Measurements from ENCODE around the gene NTHL1.

NTHL1 gene

DNA sequence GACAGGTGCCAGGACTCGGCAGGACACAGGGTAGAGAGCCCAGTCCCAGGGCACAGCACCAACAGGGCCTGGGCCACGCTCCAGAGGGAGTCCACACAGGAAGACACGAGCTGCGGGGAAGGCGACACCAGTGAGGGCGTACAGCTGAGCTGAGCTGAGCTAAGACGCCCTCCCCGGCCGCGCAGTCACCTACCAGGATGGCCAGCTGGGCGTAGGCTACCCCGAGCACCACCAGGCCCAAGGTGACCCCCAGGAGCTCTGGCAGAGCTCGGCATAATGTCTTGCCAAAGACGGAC lies 42.8 kb upstream of the NTHL1 start:
- Histone ChIP-seq H3K79me2 (ENCODE audit: control insufficient read depth, insufficient read depth, low read length, unreplicated experiment) (no peaks in the 10 kb centered on the region), H3K36me3 (ENCODE audit: insufficient read depth, low read length) (peaks cover 21% of the 10 kb centered on the region; the same call in 1 of the 2 replicates), H3K27me3 (ENCODE audit: insufficient read depth, low read length) (no peaks in the 10 kb centered on the region), H3K27ac (ENCODE audit: low read depth, low read length) (no peak overlapping the region), H2AFZ (ENCODE audit: low read length, unreplicated experiment) (no peak overlapping the region), H3K4me1 (ENCODE audit: control insufficient read depth, insufficient read depth, low read length, unreplicated experiment) (peaks cover under 1% of the 10 kb centered on the region), H3K4me3 (ENCODE audit: low read depth, low read length) (no peak overlapping the region)

GRCh38 chr16:2089706-2090480 lies 42.3 kb upstream of the NTHL1 start:
- H3K79me2 ChIP-seq (ENCODE audit: control insufficient read depth, insufficient read depth, low read length, unreplicated experiment), result no peaks in the 10 kb centered on the region
- H3K27me3 ChIP-seq (ENCODE audit: insufficient read depth, low read length), result no peaks in the 10 kb centered on the region
- H3K4me1 ChIP-seq (ENCODE audit: control insufficient read depth, insufficient read depth, low read length, unreplicated experiment), result no peaks in the 10 kb centered on the region
- no peak overlapping the region for H3K4me3 ChIP-seq (ENCODE audit: low read depth, low read length)
- H3K36me3 ChIP-seq (ENCODE audit: insufficient read depth, low read length), result peaks cover 21% of the 10 kb centered on the region; the same call in 1 of the 2 replicates
- H3K27ac ChIP-seq (ENCODE audit: low read depth, low read length), result no peak overlapping the region
- no peak overlapping the region for H2AFZ ChIP-seq (ENCODE audit: low read length, unreplicated experiment)

DNA sequence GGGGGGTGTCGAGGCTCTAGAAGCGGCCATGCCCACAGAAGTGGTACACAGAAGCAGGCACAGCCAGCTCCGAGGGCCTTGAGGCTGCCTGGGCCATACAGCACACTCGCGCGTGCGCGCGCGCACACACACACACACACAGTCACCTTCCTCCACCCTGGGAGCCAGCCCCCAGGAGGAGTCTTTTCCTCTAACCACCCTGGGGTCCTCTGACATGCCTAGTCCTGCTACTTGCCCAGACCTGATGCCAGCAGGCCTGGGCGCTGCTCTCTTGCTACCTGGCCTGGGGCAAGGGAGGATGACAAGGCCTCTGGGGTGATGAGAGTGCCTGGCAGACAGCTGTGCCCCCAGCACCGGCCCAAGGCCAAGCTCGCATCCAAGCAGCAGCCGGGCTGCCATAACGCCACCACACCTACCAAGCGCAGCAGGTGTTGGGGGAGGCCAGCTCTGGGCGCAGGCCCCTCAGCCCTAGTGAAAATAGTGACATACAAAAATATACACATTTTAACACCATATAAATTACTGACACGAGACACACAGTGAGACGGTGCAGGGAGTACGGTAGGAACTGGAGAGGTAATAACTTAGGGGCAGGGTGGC lies 41.2 kb upstream of the NTHL1 start:
- Histone ChIP-seq H3K36me3 (ENCODE audit: insufficient read depth, low read length) (peaks cover 21% of the 10 kb centered on the region; the same call in 1 of the 2 replicates), H3K27me3 (ENCODE audit: insufficient read depth, low read length) (no peaks in the 10 kb centered on the region), H2AFZ (ENCODE audit: low read length, unreplicated experiment) (no peak overlapping the region), H3K4me3 (ENCODE audit: low read depth, low read length) (no peak overlapping the region), H3K4me1 (ENCODE audit: control insufficient read depth, insufficient read depth, low read length, unreplicated experiment) (no peaks in the 10 kb centered on the region), H3K79me2 (ENCODE audit: control insufficient read depth, insufficient read depth, low read length, unreplicated experiment) (no peaks in the 10 kb centered on the region), H3K27ac (ENCODE audit: low read depth, low read length) (no peak overlapping the region)

DNA sequence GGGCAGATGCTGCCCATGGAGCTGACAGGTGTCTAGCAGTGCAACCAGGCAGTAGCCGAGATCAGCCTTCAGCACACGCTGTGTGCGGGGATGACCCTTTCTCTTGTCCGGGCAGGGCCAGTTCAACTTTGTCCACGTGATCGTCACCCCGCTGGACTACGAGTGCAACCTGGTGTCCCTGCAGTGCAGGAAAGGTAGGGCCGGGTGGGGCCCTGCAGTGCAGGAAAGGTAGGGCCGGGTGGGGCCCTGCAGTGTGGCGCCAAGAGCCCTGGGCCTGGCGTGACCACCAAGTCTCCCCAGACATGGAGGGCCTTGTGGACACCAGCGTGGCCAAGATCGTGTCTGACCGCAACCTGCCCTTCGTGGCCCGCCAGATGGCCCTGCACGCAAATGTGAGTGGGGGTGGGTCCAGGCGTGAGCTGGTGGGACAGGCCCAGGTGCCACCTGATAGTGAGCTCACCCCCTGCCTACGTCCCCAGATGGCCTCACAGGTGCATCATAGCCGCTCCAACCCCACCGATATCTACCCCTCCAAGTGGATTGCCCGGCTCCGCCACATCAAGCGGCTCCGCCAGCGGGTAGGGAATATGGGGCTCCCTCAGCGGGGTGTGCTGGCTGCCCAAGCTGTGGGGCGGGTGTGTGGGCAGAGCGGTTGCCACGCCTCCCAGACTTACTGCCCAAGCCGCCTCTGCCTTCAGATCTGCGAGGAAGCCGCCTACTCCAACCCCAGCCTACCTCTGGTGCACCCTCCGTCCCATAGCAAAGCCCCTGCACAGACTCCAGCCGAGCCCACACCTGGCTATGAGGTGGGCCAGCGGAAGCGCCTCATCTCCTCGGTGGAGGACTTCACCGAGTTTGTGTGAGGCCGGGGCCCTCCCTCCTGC lies 40.4 kb upstream of the NTHL1 start:
- Histone ChIP-seq H3K27me3 (ENCODE audit: insufficient read depth, low read length) (no peaks in the 10 kb centered on the region), H3K79me2 (ENCODE audit: control insufficient read depth, insufficient read depth, low read length, unreplicated experiment) (no peaks in the 10 kb centered on the region), H3K36me3 (ENCODE audit: insufficient read depth, low read length) (peaks cover 21% of the 10 kb centered on the region; the same call in 1 of the 2 replicates), H3K4me1 (ENCODE audit: control insufficient read depth, insufficient read depth, low read length, unreplicated experiment) (no peaks in the 10 kb centered on the region), H3K27ac (ENCODE audit: low read depth, low read length) (no peak overlapping the region), H3K4me3 (ENCODE audit: low read depth, low read length) (no peak overlapping the region), H2AFZ (ENCODE audit: low read length, unreplicated experiment) (no peak overlapping the region)

- H3K27me3 ChIP-seq (ENCODE audit: insufficient read depth, low read length), result no peaks in the 10 kb centered on the region
- H3K27ac ChIP-seq (ENCODE audit: low read depth, low read length), result no peak overlapping the region
- no peak overlapping the region for H2AFZ ChIP-seq (ENCODE audit: low read length, unreplicated experiment)
- peaks cover 16% of the 10 kb centered on the region; the same call in 1 of the 2 replicates for H3K36me3 ChIP-seq (ENCODE audit: insufficient read depth, low read length)
- no peak overlapping the region for H3K4me3 ChIP-seq (ENCODE audit: low read depth, low read length)
- no peaks in the 10 kb centered on the region for H3K79me2 ChIP-seq (ENCODE audit: control insufficient read depth, insufficient read depth, low read length, unreplicated experiment)
- H3K4me1 ChIP-seq (ENCODE audit: control insufficient read depth, insufficient read depth, low read length, unreplicated experiment), result no peaks in the 10 kb centered on the region
These were observed 39.4 kb upstream of the NTHL1 start for GRCh38 chr16:2086812-2087747.

DNA sequence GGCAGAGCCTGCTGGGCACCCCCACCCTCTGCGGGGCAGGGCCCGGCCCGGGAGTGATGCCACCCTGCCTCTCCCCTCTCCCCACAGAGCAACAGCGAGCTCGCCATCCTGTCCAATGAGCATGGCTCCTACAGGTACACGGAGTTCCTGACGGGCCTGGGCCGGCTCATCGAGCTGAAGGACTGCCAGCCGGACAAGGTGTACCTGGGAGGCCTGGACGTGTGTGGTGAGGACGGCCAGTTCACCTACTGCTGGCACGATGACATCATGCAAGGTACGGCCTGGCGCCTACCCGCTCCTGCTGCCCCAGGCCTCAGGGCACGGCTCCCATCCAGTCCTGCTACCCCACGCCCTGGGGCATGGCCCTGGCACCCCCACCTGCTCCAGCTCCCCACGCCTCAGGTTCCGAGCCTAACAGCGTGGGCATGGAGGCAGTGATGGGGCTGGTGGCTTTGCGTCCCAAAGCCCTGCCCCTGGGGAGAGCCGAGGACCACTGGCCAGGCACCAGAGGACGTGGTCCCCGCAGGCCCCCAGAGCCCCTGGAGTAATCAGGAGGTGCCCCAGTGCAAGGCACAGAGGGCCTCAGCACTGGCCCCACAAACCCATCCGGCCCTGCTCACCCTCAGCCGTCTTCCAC lies 38.6 kb upstream of the NTHL1 start:
- no peaks in the 10 kb centered on the region for H3K4me1 ChIP-seq (ENCODE audit: control insufficient read depth, insufficient read depth, low read length, unreplicated experiment)
- peaks cover 9% of the 10 kb centered on the region; the same call in 1 of the 2 replicates for H3K36me3 ChIP-seq (ENCODE audit: insufficient read depth, low read length)
- no peaks in the 10 kb centered on the region for H3K27me3 ChIP-seq (ENCODE audit: insufficient read depth, low read length)
- no peak overlapping the region for H2AFZ ChIP-seq (ENCODE audit: low read length, unreplicated experiment)
- H3K4me3 ChIP-seq (ENCODE audit: low read depth, low read length), result no peak overlapping the region
- H3K79me2 ChIP-seq (ENCODE audit: control insufficient read depth, insufficient read depth, low read length, unreplicated experiment), result no peaks in the 10 kb centered on the region
- no peak overlapping the region for H3K27ac ChIP-seq (ENCODE audit: low read depth, low read length)

- H2AFZ ChIP-seq (ENCODE audit: low read length, unreplicated experiment), result no peak overlapping the region
- H3K4me1 ChIP-seq (ENCODE audit: control insufficient read depth, insufficient read depth, low read length, unreplicated experiment), result no peaks in the 10 kb centered on the region
- H3K36me3 ChIP-seq (ENCODE audit: insufficient read depth, low read length), result peaks cover 8% of the 10 kb centered on the region; the same call in 1 of the 2 replicates
- no peak overlapping the region for H3K4me3 ChIP-seq (ENCODE audit: low read depth, low read length)
- no peak overlapping the region for H3K27ac ChIP-seq (ENCODE audit: low read depth, low read length)
- H3K27me3 ChIP-seq (ENCODE audit: insufficient read depth, low read length), result no peaks in the 10 kb centered on the region
- no peaks in the 10 kb centered on the region for H3K79me2 ChIP-seq (ENCODE audit: control insufficient read depth, insufficient read depth, low read length, unreplicated experiment)
These were observed 38.0 kb upstream of the NTHL1 start for GRCh38 chr16:2085669-2086068.

- Histone ChIP-seq H3K36me3 (ENCODE audit: insufficient read depth, low read length) (peaks cover 2% of the 10 kb centered on the region; the same call in 1 of the 2 replicates), H3K79me2 (ENCODE audit: control insufficient read depth, insufficient read depth, low read length, unreplicated experiment) (no peaks in the 10 kb centered on the region), H3K4me1 (ENCODE audit: control insufficient read depth, insufficient read depth, low read length, unreplicated experiment) (no peaks in the 10 kb centered on the region), H3K4me3 (ENCODE audit: low read depth, low read length) (no peak overlapping the region), H2AFZ (ENCODE audit: low read length, unreplicated experiment) (no peak overlapping the region), H3K27me3 (ENCODE audit: insufficient read depth, low read length) (no peaks in the 10 kb centered on the region), H3K27ac (ENCODE audit: low read depth, low read length) (no peak overlapping the region)
These were observed 37.4 kb upstream of the NTHL1 start for GRCh38 chr16:2084895-2085625.
